ENCODE data around the gene KNOP1.
"Not testable (repeated sequence)": the region's sequence is repeated elsewhere in the genome, so short reads cannot be mapped to it uniquely, and the experiment has no call there.

DNA sequence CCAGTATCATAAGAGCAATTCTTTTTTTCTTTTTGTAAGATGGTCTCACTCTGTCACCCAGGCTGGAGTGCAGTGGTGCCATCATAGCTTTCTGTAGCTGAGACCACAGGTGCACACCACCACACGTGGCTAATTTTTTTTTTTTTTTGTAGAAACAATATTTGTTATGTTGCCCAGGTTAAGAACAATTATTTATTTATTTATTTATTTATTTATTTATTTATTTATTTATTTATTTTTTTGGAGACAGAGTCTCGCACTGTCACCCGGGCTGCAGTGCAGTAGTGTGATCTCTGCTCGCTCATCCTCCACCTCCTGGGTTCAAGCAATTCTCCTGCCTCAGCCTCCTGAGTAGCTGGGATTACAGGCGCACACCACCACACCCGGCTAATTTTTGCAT, 38.7 kb downstream of the KNOP1 start:
- not testable (repeated sequence) for TF ChIP-seq POLR2A, CTCF (IDR thresholded peaks at IDR 0.05)
